HG03442 (cell line): ENCODE results near the gene LTBP4.

Source experiments
- ATAC-seq: cut with Tn5 transposase; IDR thresholded peaks from one replicate; pipeline ENCODE4 v1.9.1; 2021; ENCODE audit warnings: mild to moderate bottlenecking, moderate library complexity; ENCODE audit not compliant: unreplicated experiment

Gene LTBP4

GRCh38 chr19:40609561-40610395 lies 8.6 kb downstream of the LTBP4 start:
- peak; percentile 45 for ATAC-seq

- no peak for ATAC-seq
These were observed 9.4 kb downstream of the LTBP4 start for GRCh38 chr19:40610396-40611064.

- no peak for ATAC-seq
These were observed 9.9 kb downstream of the LTBP4 start for GRCh38 chr19:40611096-40611495.

- ATAC-seq = no peak
These were observed 10.9 kb downstream of the LTBP4 start for GRCh38 chr19:40611900-40612698.

GRCh38 chr19:40612831-40613689 lies 11.9 kb downstream of the LTBP4 start:
- ATAC-seq = no peak

GRCh38 chr19:40613690-40614621 lies 12.8 kb downstream of the LTBP4 start:
- ATAC-seq = peak; percentile 32

- ATAC-seq = no peak
These were observed 13.6 kb downstream of the LTBP4 start for GRCh38 chr19:40614622-40615411.

GRCh38 chr19:40616178-40616577 lies 15.0 kb downstream of the LTBP4 start:
- no peak for ATAC-seq

- ATAC-seq = no peak
These were observed 15.8 kb downstream of the LTBP4 start for GRCh38 chr19:40616941-40617340.

GRCh38 chr19:40617961-40618360 lies 16.8 kb downstream of the LTBP4 start:
- ATAC-seq = no peak

GRCh38 chr19:40619333-40620160 lies 18.4 kb downstream of the LTBP4 start:
- no peak for ATAC-seq

- no peak for ATAC-seq
These were observed 19.0 kb downstream of the LTBP4 start for GRCh38 chr19:40620161-40620485.

- no peak for ATAC-seq
These were observed 20.1 kb downstream of the LTBP4 start for GRCh38 chr19:40621283-40621682.

- ATAC-seq = no peak
These were observed 21.0 kb downstream of the LTBP4 start for GRCh38 chr19:40621966-40622772.

- ATAC-seq = no peak
These were observed 21.6 kb downstream of the LTBP4 start for GRCh38 chr19:40622773-40623075.

- ATAC-seq = no peak
These were observed 22.5 kb downstream of the LTBP4 start for GRCh38 chr19:40623403-40624251.
